HepG2 (cell line): ENCODE data around the gene VPS25.

Source experiments
- BRD4 ChIP-seq: sonication (generic); formaldehyde crosslinking; IDR thresholded peaks from 2 replicates; pipeline ENCODE4 v1.4.0; 2020; ENCODE audit warnings: missing genetic modification reagents
- CBX5 ChIP-seq: sonication (generic); formaldehyde crosslinking; IDR thresholded peaks from 2 replicates; pipeline ENCODE4 v1.4.0; 2020; ENCODE audit warnings: missing genetic modification reagents, borderline replicate concordance
- CTCF ChIP-seq: sonication (generic); formaldehyde crosslinking; IDR thresholded peaks from 2 replicates; pipeline ENCODE4 v1.5.0; 2020; ENCODE audit warnings: mild to moderate bottlenecking, missing genetic modification reagents, moderate library complexity
- FIP1L1 ChIP-seq: fragments of 200-400 bp; formaldehyde crosslinking; IDR thresholded peaks from 2 replicates; pipeline ENCODE4 v1.6.1; 2018; ENCODE audit warnings: low read depth, mild to moderate bottlenecking, low read length, moderate library complexity, borderline replicate concordance; ENCODE audit not compliant: insufficient read depth
- FOXK2 ChIP-seq: fragments of 450-650 bp; IDR thresholded peaks from 2 replicates; pipeline ENCODE4 v1.6.1; 2016
- HDAC2 ChIP-seq: sonication (generic); formaldehyde crosslinking; IDR thresholded peaks from 2 replicates; pipeline ENCODE4 v1.4.0; 2020; ENCODE audit warnings: missing genetic modification reagents
- POLR2AphosphoS5 ChIP-seq: IDR thresholded peaks from 2 replicates; pipeline ENCODE4 v1.6.1; 2012; ENCODE audit warnings: low read depth, low read length
- TARDBP ChIP-seq: sonication (generic); formaldehyde crosslinking; IDR thresholded peaks from 2 replicates; pipeline ENCODE4 v1.8.0; 2022; ENCODE audit warnings: mild to moderate bottlenecking, missing genetic modification reagents
- TCF12 ChIP-seq, 2 experiments: fragments of 450-650 bp in 1 of 2; sonication (generic) in 1 of 2; formaldehyde crosslinking in 1 of 2; IDR thresholded peaks; 2 replicates each; pipeline versions ENCODE4 v1.6.1 to v1.8.0; 2017 to 2022; ENCODE audit warnings: antibody characterized with exemption in 1 of 2, mild to moderate bottlenecking in 1 of 2, missing genetic modification reagents in 1 of 2, moderate library complexity in 1 of 2
- ZBTB49 ChIP-seq: sonication (generic); formaldehyde crosslinking; IDR thresholded peaks from 2 replicates; pipeline ENCODE4 v1.4.0; 2020; ENCODE audit warnings: missing genetic modification reagents, borderline replicate concordance
- ZHX1 ChIP-seq: sonication (generic); formaldehyde crosslinking; IDR thresholded peaks from 2 replicates; pipeline ENCODE4 v1.8.1; 2022; ENCODE audit warnings: low read depth, mild to moderate bottlenecking, missing genetic modification reagents
- ZNF678 ChIP-seq: sonication (generic); formaldehyde crosslinking; IDR thresholded peaks from 2 replicates; pipeline ENCODE4 v1.4.0; 2020; ENCODE audit warnings: mild to moderate bottlenecking, missing genetic modification reagents

GRCh38 chr17:42759982-42760651 lies 13.1 kb upstream of the VPS25 start:
- TF ChIP-seq HDAC2 (CRISPR knock-in tag) = no peak
- no peak for TF ChIP-seq FIP1L1
- TF ChIP-seq TARDBP (CRISPR knock-in tag) = no peak
- no peak for TF ChIP-seq ZBTB49 (CRISPR knock-in tag)
- TF ChIP-seq FOXK2 = no peak
- no peak for TF ChIP-seq POLR2AphosphoS5
- TF ChIP-seq BRD4 (CRISPR knock-in tag) = no peak
- no peak for TF ChIP-seq CTCF (CRISPR knock-in tag)
- TF ChIP-seq ZHX1 (CRISPR knock-in tag) = no peak
- no peak for TF ChIP-seq TCF12 (IDR thresholded peaks at IDR 0.05)
- TF ChIP-seq TCF12 (CRISPR knock-in tag; IDR thresholded peaks at IDR 0.05) = no peak
- TF ChIP-seq CBX5 (CRISPR knock-in tag) = no peak
- no peak for TF ChIP-seq ZNF678 (CRISPR knock-in tag)
